ENCODE data around the gene CCDC30.

DNA sequence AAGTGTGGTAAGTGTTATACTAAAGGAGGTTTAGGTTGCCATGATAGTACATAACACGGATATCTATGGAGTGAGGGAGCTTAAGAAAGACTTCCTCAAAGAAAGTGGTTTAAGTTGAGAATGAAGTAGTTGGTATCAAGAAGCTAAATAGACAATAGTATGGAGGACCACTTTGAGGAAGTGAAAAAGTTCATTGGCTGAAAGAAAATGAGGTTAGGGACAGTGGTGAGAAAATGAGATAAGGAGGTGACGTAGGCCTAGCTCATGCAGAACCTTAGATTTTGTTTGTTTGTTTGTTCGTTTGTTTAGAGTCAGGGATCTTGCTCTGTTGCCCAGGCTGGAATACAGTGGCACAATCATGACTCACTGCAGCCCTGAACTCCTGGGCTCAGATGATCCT, 122.9 kb downstream of the CCDC30 start:
- TF ChIP-seq, protein P1, sequence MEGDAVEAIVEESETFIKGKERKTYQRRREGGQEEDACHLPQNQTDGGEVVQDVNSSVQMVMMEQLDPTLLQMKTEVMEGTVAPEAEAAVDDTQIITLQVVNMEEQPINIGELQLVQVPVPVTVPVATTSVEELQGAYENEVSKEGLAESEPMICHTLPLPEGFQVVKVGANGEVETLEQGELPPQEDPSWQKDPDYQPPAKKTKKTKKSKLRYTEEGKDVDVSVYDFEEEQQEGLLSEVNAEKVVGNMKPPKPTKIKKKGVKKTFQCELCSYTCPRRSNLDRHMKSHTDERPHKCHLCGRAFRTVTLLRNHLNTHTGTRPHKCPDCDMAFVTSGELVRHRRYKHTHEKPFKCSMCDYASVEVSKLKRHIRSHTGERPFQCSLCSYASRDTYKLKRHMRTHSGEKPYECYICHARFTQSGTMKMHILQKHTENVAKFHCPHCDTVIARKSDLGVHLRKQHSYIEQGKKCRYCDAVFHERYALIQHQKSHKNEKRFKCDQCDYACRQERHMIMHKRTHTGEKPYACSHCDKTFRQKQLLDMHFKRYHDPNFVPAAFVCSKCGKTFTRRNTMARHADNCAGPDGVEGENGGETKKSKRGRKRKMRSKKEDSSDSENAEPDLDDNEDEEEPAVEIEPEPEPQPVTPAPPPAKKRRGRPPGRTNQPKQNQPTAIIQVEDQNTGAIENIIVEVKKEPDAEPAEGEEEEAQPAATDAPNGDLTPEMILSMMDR (IDR thresholded peaks at IDR 0.05), result no peak
- TF ChIP-seq POLR2A (IDR thresholded peaks at IDR 0.05; ENCODE audit: low read depth), result no peak
- no peak for TF ChIP-seq EP300 (IDR thresholded peaks at IDR 0.05)
- TF ChIP-seq POLR2AphosphoS5 (IDR thresholded peaks at IDR 0.05), result no peak

All from esophagus muscularis mucosa (tissue), 4 donors.